H1 (cell line): ENCODE data around the gene C1QL3. TPM values are rescaled to one million over a fixed set of nuclear protein-coding genes. Genes with fewer than 3 reads are reported as not detected.

Experiments
- CTCF ChIA-PET: fragments of 300-600 bp; sonication (Branson Sonifier 250); formaldehyde crosslinking; loops from one replicate; lab custom pipeline; 2021; ENCODE audit not compliant: partially characterized antibody; lab: Charles Lee
- POLR2A ChIA-PET: fragments of 300-600 bp; sonication (Branson Sonifier 250); formaldehyde crosslinking; loops from one replicate; lab custom pipeline; 2021; ENCODE audit warnings: inconsistent platforms; ENCODE audit not compliant: partially characterized antibody; lab: Charles Lee
- DNase-seq, 2 experiments: peaks; one replicate each; pipeline versions ENCODE4 v3.0.0 to v3.0.0-alpha.2; 2010 to 2022; ENCODE audit warnings: low spot score in 2 of 2, low read depth in 1 of 2, mixed read lengths in 1 of 2
- FAIRE-seq: peaks from 2 replicates; lab custom pipeline; 2011; peaks lifted over from hg19 to GRCh38; lab: Jason Lieb, UNC
- H2AFZ ChIP-seq: 2 replicates; pipeline ENCODE4 v1.8.1; 2012; ENCODE audit warnings: low read length, inconsistent platforms
- H2AK5ac ChIP-seq: 2 replicates; pipeline ENCODE4 v1.6.1; 2013; ENCODE audit warnings: low read depth, low read length
- H2BK120ac ChIP-seq: replicated peaks from 2 replicates; pipeline ENCODE3; 2013; ENCODE audit warnings: low read depth, low read length, inconsistent platforms
- H2BK12ac ChIP-seq: 2 replicates; pipeline ENCODE4 v1.6.1; 2013; ENCODE audit warnings: low read depth, low read length
- H2BK15ac ChIP-seq: 2 replicates; pipeline ENCODE4 v1.6.1; 2013; ENCODE audit warnings: low read length
- H2BK20ac ChIP-seq: 2 replicates; pipeline ENCODE4 v1.6.1; 2013; ENCODE audit warnings: low read length
- H2BK5ac ChIP-seq: 2 replicates; pipeline ENCODE4 v1.6.1; 2013; ENCODE audit warnings: low read depth, low read length
- H3K14ac ChIP-seq: 2 replicates; pipeline ENCODE4 v1.6.1; 2013; ENCODE audit warnings: inconsistent platforms; ENCODE audit not compliant: insufficient read length
- H3K18ac ChIP-seq: 2 replicates; pipeline ENCODE4 v1.6.1; 2013; ENCODE audit warnings: low read length; ENCODE audit errors: extremely low read depth
- H3K23ac ChIP-seq: 2 replicates; pipeline ENCODE4 v1.6.1; 2013; ENCODE audit warnings: inconsistent platforms; ENCODE audit not compliant: insufficient read length
- H3K23me2 ChIP-seq: 2 replicates; pipeline ENCODE4 v1.6.1; 2013; ENCODE audit warnings: low read depth, low read length
- H3K27ac ChIP-seq: 2 replicates; pipeline ENCODE4 v1.6.1; 2011; ENCODE audit warnings: low read depth, low read length, inconsistent platforms
- H3K27me3 ChIP-seq, 4 experiments: replicated peaks in 1 of 4; 1 replicate in 1 of 4; 2 replicates in 3 of 4; pipeline versions ENCODE4 v1.6.1 to v1.8.1; 2011 to 2013; ENCODE audit warnings: low read length in 3 of 4, mild to moderate bottlenecking in 3 of 4, inconsistent platforms in 2 of 4, mixed read lengths in 2 of 4, moderate library complexity in 1 of 4; ENCODE audit not compliant: control insufficient read depth in 3 of 4, insufficient read depth in 3 of 4; ENCODE audit errors: extremely low read depth in 1 of 4
- H3K36me3 ChIP-seq, 4 experiments: 2 replicates each; pipeline versions ENCODE4 v1.6.1 to v1.8.1; 2011 to 2013; ENCODE audit warnings: mild to moderate bottlenecking in 4 of 4, low read length in 3 of 4, moderate library complexity in 2 of 4, control low read depth in 1 of 4, inconsistent platforms in 1 of 4; ENCODE audit not compliant: insufficient read depth in 4 of 4, control insufficient read depth in 2 of 4
- H3K4ac ChIP-seq: replicated peaks from 2 replicates; pipeline ENCODE3; 2013; ENCODE audit warnings: low read length, low read depth, mixed read lengths, inconsistent platforms; ENCODE audit not compliant: insufficient read length
- H3K4me1 ChIP-seq, 4 experiments: replicated peaks in 1 of 4; 1 replicate in 1 of 4; 2 replicates in 3 of 4; pipeline versions ENCODE4 v1.6.1 to v1.8.1; 2011 to 2013; ENCODE audit warnings: low read length in 3 of 4, inconsistent platforms in 2 of 4, mixed read lengths in 1 of 4; ENCODE audit not compliant: insufficient read depth in 4 of 4, control insufficient read depth in 3 of 4
- H3K4me2 ChIP-seq, 2 experiments: 2 replicates each; pipeline versions ENCODE4 v1.6.1 to v1.8.1; 2011 to 2013; ENCODE audit warnings: low read depth in 2 of 2, low read length in 2 of 2, control low read depth in 1 of 2, inconsistent platforms in 1 of 2, mild to moderate bottlenecking in 1 of 2; ENCODE audit not compliant: insufficient read depth in 1 of 2
- H3K4me3 ChIP-seq, 4 experiments: fragments of 200-600, 300-600 bp in 1 of 4; sonication (generic), shearing (Covaris generic), sonication (Bioruptor Twin) in 1 of 4; 2 replicates each; pipeline versions ENCODE4 v1.5.1 to v1.8.1; 2011 to 2016; ENCODE audit warnings: low read length in 4 of 4, low read depth in 3 of 4, control low read depth in 2 of 4, inconsistent platforms in 2 of 4, mild to moderate bottlenecking in 2 of 4, mixed read lengths in 1 of 4, moderate library complexity in 1 of 4; ENCODE audit not compliant: insufficient read depth in 2 of 4; ENCODE audit errors: extremely low read depth in 1 of 4
- H3K56ac ChIP-seq: replicated peaks from 2 replicates; pipeline ENCODE3; 2013; ENCODE audit warnings: low read depth, mild to moderate bottlenecking, mixed read lengths, low read length, inconsistent platforms; ENCODE audit not compliant: insufficient read length
- H3K79me1 ChIP-seq: 2 replicates; pipeline ENCODE4 v1.6.1; 2013; ENCODE audit warnings: low read depth, low read length, control low read depth
- H3K79me2 ChIP-seq, 2 experiments: 2 replicates each; pipeline versions ENCODE4 v1.6.1 to v1.8.1; 2012 to 2013; ENCODE audit warnings: low read length in 2 of 2, mild to moderate bottlenecking in 2 of 2, inconsistent platforms in 1 of 2; ENCODE audit not compliant: insufficient read depth in 2 of 2, control insufficient read depth in 1 of 2
- H3K9ac ChIP-seq, 4 experiments: replicated peaks in 1 of 4; 1 replicate in 1 of 4; 2 replicates in 3 of 4; pipeline versions ENCODE4 v1.6.1 to v1.8.1; 2011 to 2013; ENCODE audit warnings: low read depth in 3 of 4, low read length in 3 of 4, control low read depth in 2 of 4, mild to moderate bottlenecking in 2 of 4, moderate library complexity in 2 of 4, inconsistent platforms in 1 of 4; ENCODE audit errors: extremely low read depth in 1 of 4
- H3K9me3 ChIP-seq, 2 experiments: 2 replicates each; pipeline versions ENCODE4 v1.6.1 to v1.8.1; 2012 to 2013; ENCODE audit warnings: mild to moderate bottlenecking in 2 of 2, moderate library complexity in 2 of 2, control low read depth in 1 of 2, inconsistent platforms in 1 of 2, low read depth in 1 of 2, low read length in 1 of 2, mixed read lengths in 1 of 2; ENCODE audit not compliant: insufficient read depth in 2 of 2
- H4K20me1 ChIP-seq, 2 experiments: replicated peaks in 1 of 2; 2 replicates each; pipeline versions ENCODE3 to v1.8.1; 2011 to 2013; ENCODE audit warnings: inconsistent platforms in 2 of 2, low read length in 2 of 2, mild to moderate bottlenecking in 1 of 2; ENCODE audit not compliant: insufficient read depth in 2 of 2, control insufficient read depth in 1 of 2
- H4K5ac ChIP-seq: 2 replicates; pipeline ENCODE4 v1.6.1; 2013; ENCODE audit warnings: low read length, low read depth, mixed read lengths, inconsistent platforms; ENCODE audit not compliant: insufficient read length
- H4K8ac ChIP-seq: 2 replicates; pipeline ENCODE4 v1.8.0; 2013; ENCODE audit warnings: mild to moderate bottlenecking, moderate library complexity, low read length, inconsistent platforms; ENCODE audit not compliant: insufficient read depth; ENCODE audit errors: extremely low read depth
- H4K91ac ChIP-seq: replicated peaks from 2 replicates; pipeline ENCODE3; 2013; ENCODE audit warnings: low read length, mixed read lengths, inconsistent platforms; ENCODE audit not compliant: insufficient read length
- CREB1 ChIP-seq: IDR thresholded peaks from 2 replicates; pipeline ENCODE4 v1.6.1; 2012; ENCODE audit warnings: inconsistent platforms
- GABPA ChIP-seq: IDR thresholded peaks from 2 replicates; pipeline ENCODE4 v1.6.1; 2011; ENCODE audit warnings: mild to moderate bottlenecking, low read length, moderate library complexity, borderline replicate concordance; ENCODE audit not compliant: insufficient read depth
- WGBS, 2 experiments: shearing (Covaris generic) in 1 of 2; methylation state at CpG; one replicate each; pipeline versions ENCODE4 v1.1.6 to v1.1.7; 2013 to 2015; ENCODE audit warnings: low lambda C conversion rate in 2 of 2, mixed read lengths in 2 of 2, inconsistent platforms in 1 of 2, low coverage in 1 of 2, missing lambda C conversion rate in 1 of 2; ENCODE audit not compliant: insufficient replicate concordance in 2 of 2, insufficient coverage in 1 of 2, insufficient read length in 1 of 2; ENCODE audit errors: extremely low coverage in 1 of 2, missing lambda C conversion rate in 1 of 2; 5-methylcytosine and 5-hydroxymethylcytosine counted together
- polyA plus RNA-seq, 7 experiments: library from polyadenylated mRNA; depleted of rRNA in 3 of 7; stranded (reverse) in 5 of 7; unstranded in 2 of 7; fragments of >200 nt in 5 of 7; fragments of 200-250 nt in 2 of 7; gene quantifications; 1 replicate in 5 of 7; 2 replicates in 1 of 7; 4 replicates in 1 of 7; pipeline versions ENCODE4 v1.2.1 to v1.2.3, GENCODE V29; 2011 to 2013; ENCODE audit warnings: missing spikeins in 2 of 7, mixed read lengths in 2 of 7
- total RNA-seq: library from RNA; stranded (reverse); fragmentation: NEBNext Ultra II Directional; extraction: Animal tissue kit (Norgen Biotek cat#: 25700); gene quantifications from 2 replicates; pipeline ENCODE4 v1.2.1, GENCODE V29; 2021

C1QL3 gene
- total and polyA plus RNA-seq, 2 of the 8 experiments (the other 6 are each of a cell fraction or from before 2014, with no cell fraction given) = 1.0 to 1.8 TPM

DNA sequence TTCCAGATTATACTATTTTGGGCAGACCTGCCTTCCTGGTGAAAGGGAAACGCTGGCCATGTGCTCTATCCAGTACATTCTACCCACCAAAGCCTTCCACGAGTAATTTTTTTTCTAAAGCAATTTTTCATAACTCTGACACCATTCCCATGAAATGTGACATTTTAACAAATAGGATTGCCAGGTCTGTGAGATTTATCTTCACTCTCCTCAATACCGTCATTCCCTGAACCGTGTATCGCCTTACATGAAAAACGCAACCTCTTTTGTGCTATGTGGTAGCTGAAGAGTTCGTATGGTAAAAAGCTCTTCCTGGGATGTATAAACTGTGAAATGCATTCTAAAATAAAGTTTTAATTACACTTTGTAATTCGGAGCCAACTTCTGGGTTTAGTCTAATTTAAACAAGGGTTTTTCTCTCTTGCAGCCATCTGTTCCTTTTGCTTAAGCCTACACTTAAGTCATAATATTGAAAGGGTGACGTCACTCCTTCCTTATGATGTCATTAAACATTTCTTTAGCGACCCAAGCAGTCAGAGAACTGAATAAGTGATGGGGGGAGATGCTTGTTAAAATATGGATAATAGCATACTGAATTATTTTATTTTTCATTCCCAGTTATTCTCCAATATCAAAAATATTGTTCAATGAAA lies 27.7 kb downstream of the C1QL3 start:
- no peak overlapping the region for H3K18ac ChIP-seq
- no peak overlapping the region for H4K5ac ChIP-seq
- no peak overlapping the region for H2BK15ac ChIP-seq
- CTCF ChIA-PET = no interaction called here
- no peak overlapping the region for H2BK12ac ChIP-seq
- no peak overlapping the region for H3K23ac ChIP-seq
- H3K9ac ChIP-seq = no peak overlapping the region
- no peak overlapping the region for H4K91ac ChIP-seq
- H3K4me1 ChIP-seq = peaks cover 0 to 3% (median 0%) of the 10 kb centered on the region in 4 experiments; a peak in 1 of 7 replicates
- no peak for DNase-seq
- no peak overlapping the region for H2AFZ ChIP-seq
- H3K79me1 ChIP-seq = no peaks in the 10 kb centered on the region
- no peaks in the 10 kb centered on the region for H3K36me3 ChIP-seq
- no peak overlapping the region for H3K14ac ChIP-seq
- no peak overlapping the region for H3K4ac ChIP-seq
- POLR2A ChIA-PET = no interaction called here
- no peaks in the 10 kb centered on the region for H4K20me1 ChIP-seq
- no peak overlapping the region for H3K4me3 ChIP-seq
- no peaks in the 10 kb centered on the region for H3K9me3 ChIP-seq
- no peak overlapping the region for H2BK5ac ChIP-seq
- WGBS, 2 experiments = 79% methylated on average over 10 of the region's 10 CpGs; no CpG with 5 or more reads in 1 of the 2 experiments
- no peak overlapping the region for H3K4me2 ChIP-seq
- no peaks in the 10 kb centered on the region for H3K27me3 ChIP-seq
- no peak overlapping the region for H2BK120ac ChIP-seq
- no peak overlapping the region for H3K27ac ChIP-seq
- H3K79me2 ChIP-seq = no peaks in the 10 kb centered on the region
- no peak overlapping the region for H3K56ac ChIP-seq
- TF ChIP-seq CREB1 = 0 out of 2 replicates have a peak, but pooled peaks have one; percentile 21
- no peak for TF ChIP-seq GABPA
- TF ChIP-seq, all 59 proteins: peak for 1
- no peak overlapping the region for H2AK5ac ChIP-seq
- H2BK20ac ChIP-seq = no peak overlapping the region
- no peak overlapping the region for H4K8ac ChIP-seq
- no peaks in the 10 kb centered on the region for H3K23me2 ChIP-seq
- FAIRE-seq = no peak
